ENCODE data around the gene PROP1.
"Not testable (repeated sequence)": the region's sequence is repeated elsewhere in the genome, so short reads cannot be mapped to it uniquely, and the experiment has no call there.

PROP1 gene

DNA sequence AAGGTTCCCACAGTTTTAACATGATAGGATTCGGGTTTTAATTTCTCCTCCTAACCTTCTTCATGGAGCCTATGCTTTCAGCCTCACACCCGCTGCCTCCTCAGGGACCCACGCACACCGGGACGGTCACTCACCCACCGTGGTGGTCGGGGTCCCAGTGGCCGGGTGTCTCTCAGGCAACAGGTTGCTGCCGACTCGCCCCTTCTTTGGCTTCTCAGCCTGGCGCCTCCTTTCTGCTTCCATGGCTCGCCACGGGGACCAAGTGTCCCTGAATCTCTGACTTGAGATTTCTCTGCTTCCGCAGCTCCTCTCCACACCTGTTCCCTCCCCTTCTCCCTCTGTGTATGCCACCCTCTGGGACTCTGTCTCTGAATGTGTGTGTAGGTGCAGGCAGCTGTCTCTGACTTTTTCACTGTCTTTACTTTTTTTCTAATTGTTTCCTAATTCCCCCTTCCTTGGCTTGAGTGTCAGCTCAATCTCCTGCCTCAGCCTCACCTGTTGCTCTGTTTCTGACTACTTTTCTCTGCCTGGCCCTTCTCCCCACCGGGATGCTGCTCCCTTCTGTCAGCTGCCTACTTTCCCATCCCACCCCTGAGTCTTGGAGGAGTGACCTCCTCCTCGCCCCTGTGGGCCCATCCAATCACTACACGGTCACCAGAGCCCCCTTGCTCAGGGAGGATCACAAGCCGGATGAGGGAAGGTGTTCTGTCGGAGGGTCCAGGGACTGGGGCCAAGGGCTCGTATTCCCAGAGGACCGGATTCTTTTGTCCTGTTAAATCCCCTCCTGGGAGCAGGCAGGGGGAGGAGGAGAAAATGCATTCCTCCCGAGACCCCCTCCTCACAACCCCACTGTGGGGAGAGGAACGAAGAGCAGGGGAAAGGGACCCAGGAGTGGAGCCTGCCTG lies at the start of gene PROP1:
PROP1 (minus strand) TSS at position 552 of the 905 bp plus-strand sequence; CDS start at position 243, 309 bp downstream.
- no peak within 1 kb of the TSS for H3K27ac Mint-ChIP-seq
- H3K9me3 Mint-ChIP-seq (ENCODE audit: low read depth) = no peaks in the 10 kb centered on the region
- no peaks in the 10 kb centered on the region for H3K4me1 Mint-ChIP-seq (ENCODE audit: low read depth)
- H3K27me3 Mint-ChIP-seq = peaks cover 11% of the 10 kb centered on the region
- no peak within 1 kb of the TSS for H3K4me3 Mint-ChIP-seq
- no peaks in the 10 kb centered on the region for H3K36me3 Mint-ChIP-seq

DNA sequence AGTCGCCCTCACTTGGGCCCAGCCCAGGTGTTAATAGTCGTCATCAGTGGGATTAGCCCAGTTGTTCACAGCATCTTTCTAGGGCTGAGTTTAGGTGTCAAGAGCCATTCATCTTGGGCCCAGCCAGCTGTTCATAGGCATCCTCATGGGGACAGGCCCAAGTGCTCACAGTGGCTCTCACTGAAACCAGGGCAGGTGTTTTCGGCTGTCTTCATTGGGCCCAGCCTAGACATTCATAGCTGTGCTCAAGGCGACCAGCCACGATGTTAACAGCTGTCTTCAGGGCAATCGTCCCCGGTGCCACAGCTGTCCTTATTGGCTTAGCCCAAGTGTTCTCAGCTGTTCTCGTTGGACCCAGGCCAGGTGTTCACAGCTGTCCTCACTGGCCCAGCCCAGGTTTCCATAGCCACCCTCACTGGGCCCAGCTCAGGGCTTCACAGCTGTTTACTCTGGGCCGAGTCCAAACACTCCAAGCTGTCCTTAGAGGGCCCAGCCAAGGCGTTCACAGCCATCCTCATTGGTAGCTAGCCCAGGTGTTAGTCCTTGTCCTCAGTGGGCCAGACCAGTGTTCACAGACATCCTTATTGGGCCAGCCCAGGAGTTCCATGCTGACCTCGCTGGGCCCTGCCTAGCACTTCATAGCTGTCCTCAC lies 23.5 kb upstream of the PROP1 start:
- not testable (repeated sequence) for H3K27ac Mint-ChIP-seq; H3K36me3 Mint-ChIP-seq; H3K27me3 Mint-ChIP-seq; H3K4me3 Mint-ChIP-seq; H3K4me1 Mint-ChIP-seq (ENCODE audit: low read depth); H3K9me3 Mint-ChIP-seq (ENCODE audit: low read depth)

DNA sequence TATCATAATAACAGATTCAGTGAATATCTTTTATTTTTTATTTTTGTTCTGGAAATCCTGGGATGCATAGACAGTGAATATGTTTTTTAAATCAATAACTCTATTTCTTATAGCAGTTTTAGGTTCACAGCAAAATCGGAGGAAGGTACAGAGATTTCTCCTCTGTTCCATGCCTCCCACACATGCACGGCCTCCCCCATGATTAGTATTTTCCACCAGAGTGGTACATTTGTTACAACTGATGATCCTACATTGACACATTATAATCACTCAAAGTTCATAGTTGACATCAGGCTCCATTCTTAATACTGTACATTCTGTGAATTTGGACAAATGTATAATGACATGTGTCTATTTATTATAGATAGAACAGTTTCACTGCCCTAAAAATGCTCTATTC lies 16.7 kb upstream of the PROP1 start:
- H3K9me3 Mint-ChIP-seq (ENCODE audit: low read depth); H3K27ac Mint-ChIP-seq; H3K4me1 Mint-ChIP-seq (ENCODE audit: low read depth); H3K36me3 Mint-ChIP-seq; H3K4me3 Mint-ChIP-seq; H3K27me3 Mint-ChIP-seq: not testable (repeated sequence)

DNA sequence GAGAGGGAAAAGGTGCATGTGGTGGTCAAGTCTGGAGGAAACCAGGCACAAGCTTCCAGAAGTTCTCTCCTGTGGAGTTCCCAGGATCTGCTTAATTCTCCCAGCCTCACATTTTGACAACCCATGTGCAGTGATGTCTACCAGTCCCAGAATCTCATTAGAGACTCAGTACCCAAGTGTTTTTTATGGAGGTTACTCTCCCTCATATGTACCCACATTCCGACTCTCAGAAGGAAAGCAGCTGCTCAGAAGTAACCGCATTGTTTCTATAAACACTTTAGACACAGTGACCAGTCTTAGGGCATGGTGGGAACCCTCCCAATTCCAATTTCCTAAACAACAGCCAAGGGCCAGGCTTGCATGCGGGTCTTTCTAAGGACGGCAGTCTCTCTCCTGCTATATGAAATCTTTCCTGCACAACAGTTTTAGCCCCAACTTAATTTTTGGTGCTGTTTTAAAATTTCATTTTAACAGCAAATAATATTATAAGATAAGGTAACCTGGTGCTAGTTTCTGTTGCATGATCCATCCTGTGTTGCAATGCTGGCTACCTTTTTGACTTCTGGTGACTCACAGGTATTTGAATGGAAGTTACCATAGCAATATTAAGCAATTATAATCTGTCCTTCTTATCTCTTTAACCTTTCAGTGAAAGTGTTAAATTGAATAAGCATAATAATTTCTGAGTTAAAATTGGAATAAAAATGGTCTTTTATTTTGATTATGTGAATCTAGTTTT lies 15.9 kb upstream of the PROP1 start:
- not testable (repeated sequence) for H3K36me3 Mint-ChIP-seq; H3K27ac Mint-ChIP-seq; H3K4me1 Mint-ChIP-seq (ENCODE audit: low read depth); H3K9me3 Mint-ChIP-seq (ENCODE audit: low read depth); H3K4me3 Mint-ChIP-seq; H3K27me3 Mint-ChIP-seq

DNA sequence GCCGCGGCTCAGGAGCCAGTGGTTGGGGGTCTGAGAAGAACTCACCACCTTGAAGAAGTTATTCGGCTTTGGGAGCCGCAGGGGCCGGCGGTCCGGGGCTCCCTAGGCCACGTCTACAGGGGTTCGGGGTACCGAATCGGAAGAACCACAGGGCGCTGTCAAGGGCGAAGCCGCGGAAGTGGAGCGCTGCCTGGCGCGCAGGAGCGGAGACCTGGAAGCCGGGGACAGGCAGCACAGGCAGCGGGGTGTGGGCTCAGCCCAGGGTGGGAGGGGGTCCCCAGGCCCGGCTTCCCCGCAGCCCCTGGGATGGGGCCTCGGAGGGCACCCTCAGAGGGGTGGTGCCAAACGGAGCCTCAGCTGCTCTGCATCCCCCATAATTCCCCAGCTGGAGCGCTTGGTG lies 11.2 kb upstream of the PROP1 start:
- H3K27ac Mint-ChIP-seq; H3K4me1 Mint-ChIP-seq (ENCODE audit: low read depth); H3K36me3 Mint-ChIP-seq; H3K27me3 Mint-ChIP-seq; H3K9me3 Mint-ChIP-seq (ENCODE audit: low read depth): not testable (repeated sequence)
- H3K4me3 Mint-ChIP-seq = peak overlapping the region; percentile 82

DNA sequence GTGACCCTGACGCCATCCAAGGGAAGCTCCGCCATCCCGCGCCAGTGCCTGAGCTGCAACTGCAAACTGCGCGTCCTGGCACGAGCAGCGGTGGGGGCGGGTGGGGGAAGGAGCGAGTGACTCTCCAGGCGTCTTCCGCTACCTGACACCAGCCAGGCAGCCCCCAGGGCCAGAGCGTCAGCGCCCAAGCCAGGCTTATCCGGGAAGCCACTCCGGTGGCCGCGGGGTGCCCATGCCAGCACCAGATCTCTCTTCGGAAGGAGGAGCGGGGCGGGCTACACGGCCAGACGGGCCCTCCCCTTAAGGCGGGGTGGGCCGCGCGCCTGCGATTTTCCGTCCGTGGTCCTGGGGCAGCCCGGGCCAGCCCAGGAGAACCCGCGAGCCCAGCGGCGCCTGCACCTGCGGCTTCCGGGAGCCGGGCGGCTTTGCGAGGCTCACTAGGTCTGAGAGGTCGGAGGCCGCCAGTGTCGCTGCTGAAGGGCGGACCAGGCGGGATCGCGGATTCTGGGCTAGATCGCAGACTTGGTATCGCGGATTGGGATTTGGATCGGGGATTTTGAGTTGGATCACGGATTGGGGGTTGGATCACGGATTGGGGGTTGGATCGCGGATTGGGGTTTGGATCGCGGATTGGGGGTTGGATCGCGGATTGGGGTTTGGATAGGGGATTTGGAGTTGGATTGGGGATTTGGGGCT lies 10.6 kb upstream of the PROP1 start:
- H3K4me1 Mint-ChIP-seq (ENCODE audit: low read depth); H3K27me3 Mint-ChIP-seq; H3K9me3 Mint-ChIP-seq (ENCODE audit: low read depth); H3K36me3 Mint-ChIP-seq: not testable (repeated sequence)
- Mint-ChIP-seq H3K27ac (peak overlapping the region; percentile 87), H3K4me3 (peak overlapping the region; percentile 82)

DNA sequence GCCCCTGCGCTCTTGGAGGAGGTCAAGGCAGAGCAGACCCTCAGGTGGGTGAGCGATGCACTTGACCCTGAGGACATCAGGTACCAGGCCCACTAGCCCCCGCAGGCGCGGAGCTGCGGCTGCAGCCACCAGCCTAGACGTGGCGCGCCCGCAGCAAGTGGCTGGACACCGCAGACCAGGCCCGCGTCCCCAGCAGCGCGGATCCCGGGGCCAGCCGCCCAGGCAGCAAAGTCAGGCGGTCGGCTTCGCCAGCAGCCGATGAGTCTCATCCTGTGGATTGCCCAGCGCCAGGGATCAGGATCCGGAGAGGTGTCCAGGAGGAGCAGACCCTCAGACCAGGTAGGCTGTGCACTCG lies 10.1 kb upstream of the PROP1 start:
- H3K27me3 Mint-ChIP-seq; H3K4me1 Mint-ChIP-seq (ENCODE audit: low read depth); H3K36me3 Mint-ChIP-seq; H3K27ac Mint-ChIP-seq; H3K9me3 Mint-ChIP-seq (ENCODE audit: low read depth): not testable (repeated sequence)
- peak overlapping the region; percentile 84 for H3K4me3 Mint-ChIP-seq

DNA sequence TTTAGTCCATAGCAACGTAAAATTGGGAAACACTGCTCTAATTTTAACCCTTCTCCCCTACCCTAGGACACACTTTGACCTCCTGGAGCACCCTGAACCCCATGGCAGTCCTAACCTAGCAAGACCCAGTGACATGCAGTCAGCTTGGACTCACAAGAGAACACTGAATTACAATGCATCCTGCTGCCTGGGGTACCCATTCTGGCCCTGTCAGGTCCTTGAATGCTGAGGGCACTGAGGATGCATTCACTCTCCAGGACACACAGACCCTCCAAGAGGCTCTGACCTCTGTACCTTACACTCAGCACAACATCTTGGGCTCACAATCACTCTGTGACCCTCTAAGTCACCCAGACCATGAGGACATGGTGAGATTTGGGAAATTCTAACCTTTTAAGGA lies 1.8 kb upstream of the PROP1 start:
- H3K36me3 Mint-ChIP-seq = no peaks in the 10 kb centered on the region
- peaks cover 9% of the 10 kb centered on the region for H3K27me3 Mint-ChIP-seq
- no peak overlapping the region for H3K27ac Mint-ChIP-seq
- no peaks in the 10 kb centered on the region for H3K9me3 Mint-ChIP-seq (ENCODE audit: low read depth)
- no peak overlapping the region for H3K4me3 Mint-ChIP-seq
- no peaks in the 10 kb centered on the region for H3K4me1 Mint-ChIP-seq (ENCODE audit: low read depth)

DNA sequence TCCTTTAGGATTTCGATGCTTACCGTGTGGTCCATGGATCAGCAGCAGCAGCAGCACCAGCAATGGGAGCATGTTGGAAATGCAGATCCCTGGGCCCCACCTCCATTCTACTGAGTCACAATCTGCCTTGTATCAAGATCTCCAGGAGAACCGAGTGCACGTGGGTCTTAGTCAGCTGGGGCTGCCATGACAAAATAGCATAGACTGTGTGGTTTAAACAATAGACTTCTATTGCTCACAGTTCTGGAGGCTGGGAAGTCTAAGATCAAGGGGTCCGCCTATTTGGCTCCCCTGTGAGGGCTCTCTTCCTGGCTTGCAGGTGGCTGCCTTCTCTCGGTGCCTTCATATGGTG lies 1.3 kb upstream of the PROP1 start:
- H3K9me3 Mint-ChIP-seq (ENCODE audit: low read depth) = no peaks in the 10 kb centered on the region
- no peaks in the 10 kb centered on the region for H3K36me3 Mint-ChIP-seq
- H3K27me3 Mint-ChIP-seq = peaks cover 10% of the 10 kb centered on the region
- no peak overlapping the region for H3K4me3 Mint-ChIP-seq
- no peak overlapping the region for H3K27ac Mint-ChIP-seq
- H3K4me1 Mint-ChIP-seq (ENCODE audit: low read depth) = no peaks in the 10 kb centered on the region

DNA sequence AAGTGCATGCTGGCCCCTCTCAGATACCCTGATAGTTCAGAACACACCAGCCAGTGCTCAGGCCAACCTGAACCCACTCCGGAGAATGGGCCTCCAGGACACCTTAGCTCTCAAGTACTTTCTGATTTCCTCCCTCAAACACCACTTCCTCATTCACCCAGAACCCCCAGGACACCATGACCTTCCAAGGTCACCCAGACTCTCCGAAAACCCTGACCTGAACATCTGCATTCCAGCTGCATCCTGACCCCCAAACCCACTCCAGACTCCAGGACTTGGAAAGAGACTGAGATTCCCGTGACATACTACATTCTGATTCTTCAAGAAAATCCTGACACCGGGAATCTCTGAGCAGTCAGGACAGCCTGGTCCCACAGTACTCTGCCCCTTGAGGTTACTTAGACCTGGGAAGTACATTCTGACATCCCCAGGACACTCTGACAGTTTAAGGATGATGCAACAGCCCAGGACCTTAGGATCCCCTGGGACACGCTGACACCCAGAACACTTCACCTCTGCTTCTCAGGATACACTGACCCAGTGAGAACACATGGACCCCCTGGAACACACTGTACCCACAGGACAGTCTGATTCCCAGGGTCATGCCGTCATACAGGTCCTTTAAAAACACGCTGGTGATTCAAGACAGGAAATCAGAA lies 747 bp upstream of the PROP1 start:
- Mint-ChIP-seq H3K27me3 (peaks cover 11% of the 10 kb centered on the region), H3K36me3 (no peaks in the 10 kb centered on the region), H3K4me1 (ENCODE audit: low read depth) (no peaks in the 10 kb centered on the region), H3K27ac (no peak overlapping the region), H3K9me3 (ENCODE audit: low read depth) (no peaks in the 10 kb centered on the region), H3K4me3 (no peak overlapping the region)

DNA sequence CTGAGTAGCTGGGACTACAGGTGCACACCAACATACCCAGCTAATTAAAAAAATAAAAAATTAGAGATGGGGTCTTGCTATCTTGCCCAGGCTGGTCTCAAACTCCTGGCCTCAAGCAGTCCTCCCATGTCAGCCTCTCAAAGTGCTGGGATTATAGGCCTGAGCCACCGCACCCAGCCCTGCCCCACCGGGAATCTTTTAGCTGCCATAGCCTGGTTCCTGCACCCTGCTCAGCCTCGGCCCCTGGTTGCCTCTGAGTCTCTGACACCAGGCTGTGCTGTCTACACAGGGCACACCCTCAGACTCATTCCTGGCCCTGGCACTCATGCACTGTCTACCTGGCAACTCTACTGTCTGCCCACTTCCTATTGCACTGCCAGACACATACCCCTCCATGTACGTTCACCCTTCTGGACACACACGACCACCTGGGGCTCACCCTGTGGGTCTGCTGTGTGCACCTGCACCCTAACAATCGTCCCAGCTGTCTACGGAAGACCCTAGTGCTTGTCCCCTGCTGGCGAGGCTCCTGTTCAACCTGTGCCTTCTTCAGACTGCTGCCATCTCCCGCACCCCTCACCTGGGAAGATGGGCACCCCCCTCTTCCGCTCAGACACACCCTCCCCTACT lies 1.4 kb downstream of the PROP1 start:
- H3K4me3 Mint-ChIP-seq = no peak overlapping the region
- no peaks in the 10 kb centered on the region for H3K9me3 Mint-ChIP-seq (ENCODE audit: low read depth)

DNA sequence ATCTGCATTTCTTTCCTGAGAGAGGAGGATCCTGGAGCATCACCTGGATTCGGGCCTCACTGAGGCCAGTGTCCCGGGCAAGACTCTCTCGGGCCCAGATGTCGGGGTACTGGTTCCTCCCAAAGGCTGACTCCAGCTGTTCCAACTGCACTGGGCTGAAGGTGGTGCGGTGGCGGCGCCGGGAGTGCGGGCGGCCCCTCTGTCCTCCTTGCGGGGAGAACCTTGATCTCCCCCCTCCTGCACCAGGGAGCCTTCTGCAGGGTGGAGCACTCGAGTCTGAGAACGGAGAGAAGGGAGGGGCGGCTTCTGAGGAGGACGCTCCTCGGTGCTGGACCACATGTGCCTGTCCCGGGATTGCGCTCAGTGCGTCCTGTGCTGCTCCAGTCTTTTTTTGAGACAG lies 2.0 kb downstream of the PROP1 start:
- H3K4me1 Mint-ChIP-seq (ENCODE audit: low read depth) = no peaks in the 10 kb centered on the region
- no peak overlapping the region for H3K27ac Mint-ChIP-seq
- no peaks in the 10 kb centered on the region for H3K36me3 Mint-ChIP-seq
- H3K4me3 Mint-ChIP-seq = no peak overlapping the region
- peaks cover 11% of the 10 kb centered on the region for H3K27me3 Mint-ChIP-seq
- no peaks in the 10 kb centered on the region for H3K9me3 Mint-ChIP-seq (ENCODE audit: low read depth)

More for the DNA sequence above, 1.4 kb downstream of the PROP1 start:
- Mint-ChIP-seq H3K4me1 (ENCODE audit: low read depth) (no peaks in the 10 kb centered on the region), H3K36me3 (no peaks in the 10 kb centered on the region), H3K27me3 (peaks cover 11% of the 10 kb centered on the region), H3K27ac (no peak overlapping the region)

DNA sequence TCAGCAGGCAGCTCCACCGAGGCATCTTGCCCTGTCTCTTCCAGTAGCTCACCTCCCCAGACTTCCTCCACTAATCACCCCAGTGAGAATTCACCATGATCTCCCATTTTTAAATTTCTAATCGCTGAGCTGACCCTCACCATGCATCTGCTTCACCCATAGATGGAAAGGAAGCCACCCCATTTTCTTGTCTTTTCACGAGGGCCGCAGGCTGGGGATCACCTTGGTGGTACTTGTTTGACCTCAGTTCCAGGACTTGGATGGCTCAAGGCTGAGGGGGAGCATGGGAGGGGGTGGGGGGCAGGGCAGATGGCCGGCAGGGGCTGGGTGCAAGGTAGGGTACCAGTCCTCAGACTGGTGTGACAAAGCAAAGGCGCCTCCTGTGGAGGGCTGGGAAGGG lies 3.6 kb downstream of the PROP1 start:
- no peak overlapping the region for H3K27ac Mint-ChIP-seq
- peaks cover 14% of the 10 kb centered on the region for H3K27me3 Mint-ChIP-seq
- no peaks in the 10 kb centered on the region for H3K9me3 Mint-ChIP-seq (ENCODE audit: low read depth)
- H3K4me3 Mint-ChIP-seq = no peak overlapping the region
- no peaks in the 10 kb centered on the region for H3K36me3 Mint-ChIP-seq
- no peaks in the 10 kb centered on the region for H3K4me1 Mint-ChIP-seq (ENCODE audit: low read depth)

DNA sequence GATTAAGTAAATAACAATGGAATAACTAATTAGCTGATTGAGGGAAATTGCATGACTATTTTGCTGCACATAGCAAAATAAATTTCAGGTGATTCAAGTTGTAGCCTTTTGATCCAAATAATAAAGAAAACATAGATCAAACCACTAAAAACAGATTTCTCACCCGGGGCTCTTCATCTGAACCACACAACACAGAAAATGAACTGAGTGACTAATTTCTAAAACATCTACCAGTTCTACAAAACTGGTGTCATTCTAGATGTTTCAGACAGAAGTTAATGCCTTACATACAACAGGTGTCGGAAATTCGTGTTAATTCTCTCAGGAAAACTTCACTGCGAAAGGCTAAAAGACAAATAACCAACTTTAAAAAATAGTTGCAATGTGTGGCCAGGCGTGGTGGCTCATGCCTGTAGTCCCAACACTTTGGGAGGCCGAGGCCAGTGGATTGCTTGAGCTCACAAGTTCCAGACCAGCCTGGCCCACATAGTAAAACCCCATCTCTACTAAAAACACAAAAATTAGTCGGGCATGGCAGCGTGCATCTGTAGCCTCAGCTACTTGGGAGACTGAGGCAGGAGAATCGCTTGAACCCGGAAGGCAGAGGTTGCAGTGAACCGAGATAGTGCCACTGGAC lies 6.9 kb downstream of the PROP1 start:
- peaks cover 9% of the 10 kb centered on the region for H3K27me3 Mint-ChIP-seq
- H3K27ac Mint-ChIP-seq = no peak overlapping the region
- no peak overlapping the region for H3K4me3 Mint-ChIP-seq
- H3K36me3 Mint-ChIP-seq = no peaks in the 10 kb centered on the region
- no peaks in the 10 kb centered on the region for H3K9me3 Mint-ChIP-seq (ENCODE audit: low read depth)
- peaks cover 11% of the 10 kb centered on the region for H3K4me1 Mint-ChIP-seq (ENCODE audit: low read depth)
